ENCODE results near the gene TOX3.

TOX3 gene

DNA sequence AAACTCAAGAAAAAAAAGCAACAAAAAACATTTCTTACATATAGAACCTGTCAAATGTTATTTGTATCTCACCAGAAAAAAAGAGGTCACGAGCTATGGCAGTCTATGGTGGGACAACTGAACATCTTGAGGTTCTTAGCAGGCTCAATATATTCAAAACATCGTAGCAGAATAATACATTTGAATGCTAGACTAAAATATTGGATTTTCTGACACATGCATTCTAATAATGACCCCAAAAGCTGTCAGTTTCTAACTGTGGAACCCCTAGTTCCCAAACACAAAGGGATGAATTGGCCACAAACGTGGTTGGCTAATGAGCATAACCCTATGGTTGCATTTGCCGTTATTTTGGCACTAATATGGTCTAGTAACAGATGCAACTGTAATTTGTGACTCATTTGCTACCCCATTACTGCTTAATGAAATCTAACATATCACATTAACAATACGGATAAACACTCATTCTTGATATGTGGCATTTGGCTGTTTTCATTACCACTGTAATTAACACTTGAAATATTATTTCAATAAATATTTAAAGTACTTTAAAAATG, 81.2 kb downstream of the TOX3 start:
- TF ChIP-seq ZNF112 (tag by site-specific recombination; IDR thresholded peaks at IDR 0.05), result no peak
- no peak for TF ChIP-seq ZNF223 (tag by site-specific recombination; IDR thresholded peaks at IDR 0.05)
- no peak for TF ChIP-seq ZNF473 (tag by site-specific recombination; IDR thresholded peaks at IDR 0.05)
- no peak for TF ChIP-seq ZNF23 (tag by site-specific recombination; IDR thresholded peaks at IDR 0.05; ENCODE audit: borderline replicate concordance)
- no peak for TF ChIP-seq SP7 (tag by site-specific recombination; IDR thresholded peaks at IDR 0.05)
- no peak for TF ChIP-seq ZNF350 (tag by site-specific recombination; IDR thresholded peaks at IDR 0.05)
- TF ChIP-seq, protein P1, sequence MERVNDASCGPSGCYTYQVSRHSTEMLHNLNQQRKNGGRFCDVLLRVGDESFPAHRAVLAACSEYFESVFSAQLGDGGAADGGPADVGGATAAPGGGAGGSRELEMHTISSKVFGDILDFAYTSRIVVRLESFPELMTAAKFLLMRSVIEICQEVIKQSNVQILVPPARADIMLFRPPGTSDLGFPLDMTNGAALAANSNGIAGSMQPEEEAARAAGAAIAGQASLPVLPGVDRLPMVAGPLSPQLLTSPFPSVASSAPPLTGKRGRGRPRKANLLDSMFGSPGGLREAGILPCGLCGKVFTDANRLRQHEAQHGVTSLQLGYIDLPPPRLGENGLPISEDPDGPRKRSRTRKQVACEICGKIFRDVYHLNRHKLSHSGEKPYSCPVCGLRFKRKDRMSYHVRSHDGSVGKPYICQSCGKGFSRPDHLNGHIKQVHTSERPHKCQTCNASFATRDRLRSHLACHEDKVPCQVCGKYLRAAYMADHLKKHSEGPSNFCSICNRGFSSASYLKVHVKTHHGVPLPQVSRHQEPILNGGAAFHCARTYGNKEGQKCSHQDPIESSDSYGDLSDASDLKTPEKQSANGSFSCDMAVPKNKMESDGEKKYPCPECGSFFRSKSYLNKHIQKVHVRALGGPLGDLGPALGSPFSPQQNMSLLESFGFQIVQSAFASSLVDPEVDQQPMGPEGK (tag by site-specific recombination; IDR thresholded peaks at IDR 0.05), result no peak
- Histone ChIP-seq H3K27ac (ENCODE audit: extremely low read depth, low read depth, low read length) (no peak overlapping the region), H3K4me3 (ENCODE audit: low read depth, low read length) (no peak overlapping the region), H3K36me3 (ENCODE audit: control insufficient read depth in 2 of 2, insufficient read depth in 1 of 2, low read length in 2 of 2) (no peaks in the 10 kb centered on the region), H3K9me3 (ENCODE audit: control insufficient read depth, insufficient read depth, low read depth, low read length) (no peaks in the 10 kb centered on the region), H3K4me1 (ENCODE audit: control insufficient read depth, insufficient read depth, low read length) (peaks cover 10% of the 10 kb centered on the region)
- CTCF ChIA-PET, result no interaction called here
- POLR2A ChIA-PET, result no interaction called here

DNA sequence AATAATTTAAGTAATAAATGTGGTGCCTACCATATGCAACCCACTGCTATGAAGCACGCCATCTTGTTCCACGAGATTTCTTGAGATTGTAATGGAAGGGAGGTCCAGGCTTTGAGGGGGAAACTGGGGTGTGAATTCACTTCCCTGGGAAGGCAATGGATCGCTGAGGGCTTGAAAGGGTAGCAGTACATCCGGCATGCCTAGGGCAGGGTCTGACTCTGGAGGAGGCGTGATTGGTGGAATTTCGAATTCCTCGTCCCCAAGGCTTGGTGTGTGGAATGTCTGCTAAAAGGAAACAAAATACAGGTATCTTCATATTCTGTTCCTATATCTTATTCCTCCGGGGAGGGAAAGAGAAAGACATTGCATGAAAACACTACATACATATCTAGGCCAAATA, 83.0 kb downstream of the TOX3 start:
- POLR2A ChIA-PET, result no interaction called here
- Histone ChIP-seq H3K4me3 (ENCODE audit: low read depth, low read length) (no peak overlapping the region), H3K9me3 (ENCODE audit: control insufficient read depth, insufficient read depth, low read depth, low read length) (no peaks in the 10 kb centered on the region), H3K36me3 (ENCODE audit: control insufficient read depth in 2 of 2, insufficient read depth in 1 of 2, low read length in 2 of 2) (no peaks in the 10 kb centered on the region), H3K27ac (ENCODE audit: extremely low read depth, low read depth, low read length) (no peak overlapping the region), H3K4me1 (ENCODE audit: control insufficient read depth, insufficient read depth, low read length) (no peaks in the 10 kb centered on the region; the same call in 1 of the 2 replicates)
- CTCF ChIA-PET, result no interaction called here
- TF ChIP-seq KLF9 (tag by site-specific recombination; IDR thresholded peaks at IDR 0.05; ENCODE audit: low read depth) (no peak), KLF8 (tag by site-specific recombination; IDR thresholded peaks at IDR 0.05) (no peak), ZNF571 (tag by site-specific recombination; IDR thresholded peaks at IDR 0.05) (no peak), ZBTB21 (tag by site-specific recombination; IDR thresholded peaks at IDR 0.05) (no peak), ZNF664 (tag by site-specific recombination; IDR thresholded peaks at IDR 0.05) (no peak), OVOL3 (tag by site-specific recombination; IDR thresholded peaks at IDR 0.05) (no peak), ZNF600 (tag by site-specific recombination; IDR thresholded peaks at IDR 0.05) (no peak), KLF16 (tag by site-specific recombination; IDR thresholded peaks at IDR 0.05) (no peak), SCRT2 (tag by site-specific recombination; IDR thresholded peaks at IDR 0.05) (no peak), MYNN (tag by site-specific recombination; IDR thresholded peaks at IDR 0.05; ENCODE audit: borderline replicate concordance) (no peak)
- TF ChIP-seq, protein P2, sequence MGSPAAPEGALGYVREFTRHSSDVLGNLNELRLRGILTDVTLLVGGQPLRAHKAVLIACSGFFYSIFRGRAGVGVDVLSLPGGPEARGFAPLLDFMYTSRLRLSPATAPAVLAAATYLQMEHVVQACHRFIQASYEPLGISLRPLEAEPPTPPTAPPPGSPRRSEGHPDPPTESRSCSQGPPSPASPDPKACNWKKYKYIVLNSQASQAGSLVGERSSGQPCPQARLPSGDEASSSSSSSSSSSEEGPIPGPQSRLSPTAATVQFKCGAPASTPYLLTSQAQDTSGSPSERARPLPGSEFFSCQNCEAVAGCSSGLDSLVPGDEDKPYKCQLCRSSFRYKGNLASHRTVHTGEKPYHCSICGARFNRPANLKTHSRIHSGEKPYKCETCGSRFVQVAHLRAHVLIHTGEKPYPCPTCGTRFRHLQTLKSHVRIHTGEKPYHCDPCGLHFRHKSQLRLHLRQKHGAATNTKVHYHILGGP (tag by site-specific recombination; IDR thresholded peaks at IDR 0.05), result no peak

DNA sequence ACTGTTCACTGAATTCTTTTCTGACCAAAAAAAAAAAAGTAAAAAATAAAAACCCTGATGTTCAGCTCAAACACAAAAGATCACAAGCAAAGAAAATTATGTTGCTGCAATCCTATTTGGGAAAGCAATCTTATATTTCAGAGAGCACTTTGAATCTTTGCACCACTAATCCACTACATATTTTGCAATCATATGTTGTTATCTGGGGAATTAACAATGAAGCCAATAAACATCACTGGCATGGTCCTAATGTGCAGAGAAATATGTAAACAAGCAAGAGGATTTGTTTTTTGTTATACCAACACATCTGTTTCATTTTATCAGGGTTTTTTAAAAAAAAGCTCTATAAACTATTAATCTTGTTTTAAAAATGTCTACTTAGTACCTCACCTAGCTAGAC, 84.1 kb downstream of the TOX3 start:
- CTCF ChIA-PET, result no interaction called here
- POLR2A ChIA-PET, result no interaction called here
- TF ChIP-seq, protein P3, sequence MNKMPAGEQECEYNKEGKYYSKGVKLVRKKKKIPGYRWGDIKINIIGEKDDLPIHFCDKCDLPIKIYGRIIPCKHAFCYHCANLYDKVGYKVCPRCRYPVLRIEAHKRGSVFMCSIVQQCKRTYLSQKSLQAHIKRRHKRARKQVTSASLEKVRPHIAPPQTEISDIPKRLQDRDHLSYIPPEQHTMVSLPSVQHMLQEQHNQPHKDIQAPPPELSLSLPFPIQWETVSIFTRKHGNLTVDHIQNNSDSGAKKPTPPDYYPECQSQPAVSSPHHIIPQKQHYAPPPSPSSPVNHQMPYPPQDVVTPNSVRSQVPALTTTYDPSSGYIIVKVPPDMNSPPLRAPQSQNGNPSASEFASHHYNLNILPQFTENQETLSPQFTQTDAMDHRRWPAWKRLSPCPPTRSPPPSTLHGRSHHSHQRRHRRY (tag by site-specific recombination; IDR thresholded peaks at IDR 0.05), result no peak
- TF ChIP-seq, protein P4, sequence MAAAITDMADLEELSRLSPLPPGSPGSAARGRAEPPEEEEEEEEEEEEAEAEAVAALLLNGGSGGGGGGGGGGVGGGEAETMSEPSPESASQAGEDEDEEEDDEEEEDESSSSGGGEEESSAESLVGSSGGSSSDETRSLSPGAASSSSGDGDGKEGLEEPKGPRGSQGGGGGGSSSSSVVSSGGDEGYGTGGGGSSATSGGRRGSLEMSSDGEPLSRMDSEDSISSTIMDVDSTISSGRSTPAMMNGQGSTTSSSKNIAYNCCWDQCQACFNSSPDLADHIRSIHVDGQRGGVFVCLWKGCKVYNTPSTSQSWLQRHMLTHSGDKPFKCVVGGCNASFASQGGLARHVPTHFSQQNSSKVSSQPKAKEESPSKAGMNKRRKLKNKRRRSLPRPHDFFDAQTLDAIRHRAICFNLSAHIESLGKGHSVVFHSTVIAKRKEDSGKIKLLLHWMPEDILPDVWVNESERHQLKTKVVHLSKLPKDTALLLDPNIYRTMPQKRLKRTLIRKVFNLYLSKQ (tag by site-specific recombination; IDR thresholded peaks at IDR 0.05; ENCODE audit: borderline replicate concordance), result no peak
- no peak for TF ChIP-seq ZNF776 (tag by site-specific recombination; IDR thresholded peaks at IDR 0.05; ENCODE audit: borderline replicate concordance)
- no peak for TF ChIP-seq ZNF169 (tag by site-specific recombination; IDR thresholded peaks at IDR 0.05)
- no peak for TF ChIP-seq EGR2 (tag by site-specific recombination; IDR thresholded peaks at IDR 0.05; ENCODE audit: low read depth)
- no peak for TF ChIP-seq ZNF394 (tag by site-specific recombination; IDR thresholded peaks at IDR 0.05; ENCODE audit: borderline replicate concordance)
- TF ChIP-seq ZNF707 (tag by site-specific recombination; IDR thresholded peaks at IDR 0.05), result no peak
- no peak for TF ChIP-seq ZNF514 (tag by site-specific recombination; IDR thresholded peaks at IDR 0.05)
- TF ChIP-seq ZNF48 (tag by site-specific recombination; IDR thresholded peaks at IDR 0.05), result no peak
- TF ChIP-seq ZFP3 (tag by site-specific recombination; IDR thresholded peaks at IDR 0.05; ENCODE audit: low read depth), result no peak
- no peak for TF ChIP-seq ZNF426 (tag by site-specific recombination; IDR thresholded peaks at IDR 0.05)

More for the DNA sequence above, 84.1 kb downstream of the TOX3 start:
- Histone ChIP-seq H3K4me3 (ENCODE audit: low read depth, low read length) (no peak overlapping the region), H3K4me1 (ENCODE audit: control insufficient read depth, insufficient read depth, low read length) (no peaks in the 10 kb centered on the region), H3K36me3 (ENCODE audit: control insufficient read depth in 2 of 2, insufficient read depth in 1 of 2, low read length in 2 of 2) (no peaks in the 10 kb centered on the region), H3K27ac (ENCODE audit: extremely low read depth, low read depth, low read length) (no peak overlapping the region), H3K9me3 (ENCODE audit: control insufficient read depth, insufficient read depth, low read depth, low read length) (no peaks in the 10 kb centered on the region)

Data from HEK293 (cell line).